RWPE1 (cell line): ENCODE measurements around the gene WNK3.

ENCODE experiments used
- CTCF ChIA-PET: fragments of 350-600 bp; sonication (Branson Sonifier 250); formaldehyde crosslinking; extraction: SDS; loops from one replicate; lab custom pipeline; 2021; lab: Yijun Ruan, JAX
- POLR2A ChIA-PET: fragments of 400-600 bp; formaldehyde crosslinking; extraction: SDS; loops from one replicate; lab custom pipeline; 2020; ENCODE audit warnings: antibody characterized with exemption; ENCODE audit not compliant: low non-redundant PET; lab: Yijun Ruan, JAX
- DNase-seq: peaks from one replicate; pipeline ENCODE4 v3.0.0; 2012; ENCODE audit warnings: low spot score
- H3K27ac ChIP-seq: fragments of 450-650 bp; 2 replicates; pipeline ENCODE4 v1.5.1; 2017
- CTCF ChIP-seq: fragments of 450-650 bp; conservative IDR thresholded peaks from 2 replicates; pipeline ENCODE4 v1.5.1; 2017; ENCODE audit warnings: low read depth, mild to moderate bottlenecking

The WNK3 gene

GRCh38 chrX:54294306-54294705 lies 63.5 kb downstream of the WNK3 start:
- CTCF ChIA-PET: interaction anchor here (0.6 kb wide), 1 partner anchor 322 kb away, joined by 3 read pairs; no protein-coding TSS in a partner anchor
- TF ChIP-seq CTCF: no peak
- POLR2A ChIA-PET: no interaction called here
- no peak overlapping the region for H3K27ac ChIP-seq
- DNase-seq: no peak

- no peak for DNase-seq
- CTCF ChIA-PET: no interaction called here
- no peak overlapping the region for H3K27ac ChIP-seq
- POLR2A ChIA-PET: no interaction called here
- TF ChIP-seq CTCF: no peak
Measured at GRCh38 chrX:54292755-54293154, 65.1 kb downstream of the WNK3 start.

GRCh38 chrX:54291758-54292157 lies 66.1 kb downstream of the WNK3 start:
- H3K27ac ChIP-seq: no peak overlapping the region
- CTCF ChIA-PET: no interaction called here
- TF ChIP-seq CTCF: no peak
- POLR2A ChIA-PET: no interaction called here
- no peak for DNase-seq

GRCh38 chrX:54288968-54289367 lies 68.9 kb downstream of the WNK3 start:
- ChIA-PET CTCF (no interaction called here), POLR2A (no interaction called here)
- no peak for TF ChIP-seq CTCF
- H3K27ac ChIP-seq: no peak overlapping the region
- no peak for DNase-seq

- TF ChIP-seq CTCF: no peak
- POLR2A ChIA-PET: no interaction called here
- DNase-seq: no peak
Measured at GRCh38 chrX:54288277-54288676, 69.6 kb downstream of the WNK3 start.

GRCh38 chrX:54281676-54282075 lies 76.2 kb downstream of the WNK3 start:
- ChIA-PET POLR2A (no interaction called here), CTCF (no interaction called here)
- H3K27ac ChIP-seq: no peak overlapping the region
- TF ChIP-seq CTCF: no peak
- DNase-seq: no peak

More at GRCh38 chrX:54288277-54288676, 69.6 kb downstream of the WNK3 start:
- H3K27ac ChIP-seq: no peak overlapping the region
- CTCF ChIA-PET: no interaction called here
